ENCODE measurements around the gene DPYSL4.

The DPYSL4 gene

GRCh38 chr10:132151951-132152505, 34.7 kb upstream of the DPYSL4 start:
- Histone ChIP-seq H3K9me3 (ENCODE audit: insufficient read depth, low read depth, low read length) (0 out of 2 replicates have a peak, but pooled peaks cover 3% of the 10 kb centered on the region), H3K27ac (ENCODE audit: low read length) (no peak overlapping the region), H3K9ac (ENCODE audit: low read depth, low read length) (no peak overlapping the region), H3K4me1 (ENCODE audit: insufficient read depth, low read length) (no peaks in the 10 kb centered on the region), H3K4me3 (ENCODE audit: low read length) (no peak overlapping the region), H3K27me3 (ENCODE audit: insufficient read depth, low read length) (no peaks in the 10 kb centered on the region), H3K36me3 (ENCODE audit: insufficient read depth, low read depth, low read length) (no peaks in the 10 kb centered on the region)

GRCh38 chr10:132152896-132153580, 33.7 kb upstream of the DPYSL4 start:
- H3K9ac ChIP-seq (ENCODE audit: low read depth, low read length) = no peak overlapping the region
- H3K4me1 ChIP-seq (ENCODE audit: insufficient read depth, low read length) = no peaks in the 10 kb centered on the region
- H3K4me3 ChIP-seq (ENCODE audit: low read length) = no peak overlapping the region
- H3K27ac ChIP-seq (ENCODE audit: low read length) = no peak overlapping the region
- no peaks in the 10 kb centered on the region for H3K36me3 ChIP-seq (ENCODE audit: insufficient read depth, low read depth, low read length)
- 0 out of 2 replicates have a peak, but pooled peaks cover 3% of the 10 kb centered on the region for H3K9me3 ChIP-seq (ENCODE audit: insufficient read depth, low read depth, low read length)
- no peaks in the 10 kb centered on the region for H3K27me3 ChIP-seq (ENCODE audit: insufficient read depth, low read length)

GRCh38 chr10:132153616-132154217, 33.0 kb upstream of the DPYSL4 start:
- Histone ChIP-seq H3K4me3 (ENCODE audit: low read length) (no peak overlapping the region), H3K4me1 (ENCODE audit: insufficient read depth, low read length) (no peaks in the 10 kb centered on the region), H3K27ac (ENCODE audit: low read length) (no peak overlapping the region), H3K27me3 (ENCODE audit: insufficient read depth, low read length) (no peaks in the 10 kb centered on the region), H3K36me3 (ENCODE audit: insufficient read depth, low read depth, low read length) (no peaks in the 10 kb centered on the region), H3K9me3 (ENCODE audit: insufficient read depth, low read depth, low read length) (0 out of 2 replicates have a peak, but pooled peaks cover 3% of the 10 kb centered on the region), H3K9ac (ENCODE audit: low read depth, low read length) (no peak overlapping the region)

- no peak overlapping the region for H3K9ac ChIP-seq (ENCODE audit: low read depth, low read length)
- H3K4me1 ChIP-seq (ENCODE audit: insufficient read depth, low read length) = no peaks in the 10 kb centered on the region
- H3K36me3 ChIP-seq (ENCODE audit: insufficient read depth, low read depth, low read length) = no peaks in the 10 kb centered on the region
- 0 out of 2 replicates have a peak, but pooled peaks cover 3% of the 10 kb centered on the region for H3K9me3 ChIP-seq (ENCODE audit: insufficient read depth, low read depth, low read length)
- no peak overlapping the region for H3K27ac ChIP-seq (ENCODE audit: low read length)
- no peaks in the 10 kb centered on the region for H3K27me3 ChIP-seq (ENCODE audit: insufficient read depth, low read length)
- H3K4me3 ChIP-seq (ENCODE audit: low read length) = no peak overlapping the region
Measured at GRCh38 chr10:132154440-132154839, 32.3 kb upstream of the DPYSL4 start.

- H3K27me3 ChIP-seq (ENCODE audit: insufficient read depth, low read length) = no peaks in the 10 kb centered on the region
- no peak overlapping the region for H3K27ac ChIP-seq (ENCODE audit: low read length)
- H3K4me3 ChIP-seq (ENCODE audit: low read length) = no peak overlapping the region
- no peak overlapping the region for H3K9ac ChIP-seq (ENCODE audit: low read depth, low read length)
- no peaks in the 10 kb centered on the region for H3K36me3 ChIP-seq (ENCODE audit: insufficient read depth, low read depth, low read length)
- H3K4me1 ChIP-seq (ENCODE audit: insufficient read depth, low read length) = no peaks in the 10 kb centered on the region
- H3K9me3 ChIP-seq (ENCODE audit: insufficient read depth, low read depth, low read length) = 0 out of 2 replicates have a peak, but pooled peaks cover 3% of the 10 kb centered on the region
Measured at GRCh38 chr10:132154931-132155330, 31.8 kb upstream of the DPYSL4 start.

GRCh38 chr10:132155723-132156381, 30.9 kb upstream of the DPYSL4 start:
- Histone ChIP-seq H3K27ac (ENCODE audit: low read length) (no peak overlapping the region), H3K9ac (ENCODE audit: low read depth, low read length) (no peak overlapping the region), H3K27me3 (ENCODE audit: insufficient read depth, low read length) (no peaks in the 10 kb centered on the region), H3K36me3 (ENCODE audit: insufficient read depth, low read depth, low read length) (no peaks in the 10 kb centered on the region), H3K4me1 (ENCODE audit: insufficient read depth, low read length) (no peaks in the 10 kb centered on the region), H3K9me3 (ENCODE audit: insufficient read depth, low read depth, low read length) (0 out of 2 replicates have a peak, but pooled peaks cover 3% of the 10 kb centered on the region), H3K4me3 (ENCODE audit: low read length) (no peak overlapping the region)

- Histone ChIP-seq H3K36me3 (ENCODE audit: insufficient read depth, low read depth, low read length) (no peaks in the 10 kb centered on the region), H3K9ac (ENCODE audit: low read depth, low read length) (no peak overlapping the region), H3K4me1 (ENCODE audit: insufficient read depth, low read length) (no peaks in the 10 kb centered on the region), H3K27ac (ENCODE audit: low read length) (no peak overlapping the region), H3K27me3 (ENCODE audit: insufficient read depth, low read length) (no peaks in the 10 kb centered on the region), H3K4me3 (ENCODE audit: low read length) (no peak overlapping the region), H3K9me3 (ENCODE audit: insufficient read depth, low read depth, low read length) (0 out of 2 replicates have a peak, but pooled peaks cover 3% of the 10 kb centered on the region)
Measured at GRCh38 chr10:132156382-132156781, 30.4 kb upstream of the DPYSL4 start.

GRCh38 chr10:132157101-132157500, 29.6 kb upstream of the DPYSL4 start:
- no peak overlapping the region for H3K4me3 ChIP-seq (ENCODE audit: low read length)
- H3K4me1 ChIP-seq (ENCODE audit: insufficient read depth, low read length) = no peaks in the 10 kb centered on the region
- H3K9ac ChIP-seq (ENCODE audit: low read depth, low read length) = no peak overlapping the region
- H3K9me3 ChIP-seq (ENCODE audit: insufficient read depth, low read depth, low read length) = 0 out of 2 replicates have a peak, but pooled peaks cover 3% of the 10 kb centered on the region
- H3K27ac ChIP-seq (ENCODE audit: low read length) = no peak overlapping the region
- H3K36me3 ChIP-seq (ENCODE audit: insufficient read depth, low read depth, low read length) = no peaks in the 10 kb centered on the region
- no peaks in the 10 kb centered on the region for H3K27me3 ChIP-seq (ENCODE audit: insufficient read depth, low read length)

GRCh38 chr10:132158122-132158741, 28.5 kb upstream of the DPYSL4 start:
- no peak overlapping the region for H3K27ac ChIP-seq (ENCODE audit: low read length)

GRCh38 chr10:132158823-132159222, 27.9 kb upstream of the DPYSL4 start:
- H3K9ac ChIP-seq (ENCODE audit: low read depth, low read length) = no peak overlapping the region
- no peak overlapping the region for H3K27ac ChIP-seq (ENCODE audit: low read length)
- H3K4me1 ChIP-seq (ENCODE audit: insufficient read depth, low read length) = peaks cover 3% of the 10 kb centered on the region; the same call in 1 of the 2 replicates
- H3K9me3 ChIP-seq (ENCODE audit: insufficient read depth, low read depth, low read length) = 0 out of 2 replicates have a peak, but pooled peaks cover 3% of the 10 kb centered on the region
- H3K27me3 ChIP-seq (ENCODE audit: insufficient read depth, low read length) = no peaks in the 10 kb centered on the region
- no peak overlapping the region for H3K4me3 ChIP-seq (ENCODE audit: low read length)
- no peaks in the 10 kb centered on the region for H3K36me3 ChIP-seq (ENCODE audit: insufficient read depth, low read depth, low read length)

More at GRCh38 chr10:132158122-132158741, 28.5 kb upstream of the DPYSL4 start:
- Histone ChIP-seq H3K4me1 (ENCODE audit: insufficient read depth, low read length) (peaks cover 3% of the 10 kb centered on the region; the same call in 1 of the 2 replicates), H3K4me3 (ENCODE audit: low read length) (no peak overlapping the region), H3K9me3 (ENCODE audit: insufficient read depth, low read depth, low read length) (0 out of 2 replicates have a peak, but pooled peaks cover 3% of the 10 kb centered on the region), H3K36me3 (ENCODE audit: insufficient read depth, low read depth, low read length) (no peaks in the 10 kb centered on the region), H3K9ac (ENCODE audit: low read depth, low read length) (no peak overlapping the region), H3K27me3 (ENCODE audit: insufficient read depth, low read length) (no peaks in the 10 kb centered on the region)
